NCI-H146 (cell line): ENCODE measurements around the gene SCAMP4.
A peak's percentile ranks its signal among the peaks of the same experiment; 100 is the strongest.
"Not testable (repeated sequence)": the region's sequence is repeated elsewhere in the genome, so short reads cannot be mapped to it uniquely, and the experiment has no call there.

Experiments
- DNase-seq: peaks from one replicate; lab custom pipeline; 2025; lab: John Stamatoyannopoulos, UW

The SCAMP4 gene

DNA sequence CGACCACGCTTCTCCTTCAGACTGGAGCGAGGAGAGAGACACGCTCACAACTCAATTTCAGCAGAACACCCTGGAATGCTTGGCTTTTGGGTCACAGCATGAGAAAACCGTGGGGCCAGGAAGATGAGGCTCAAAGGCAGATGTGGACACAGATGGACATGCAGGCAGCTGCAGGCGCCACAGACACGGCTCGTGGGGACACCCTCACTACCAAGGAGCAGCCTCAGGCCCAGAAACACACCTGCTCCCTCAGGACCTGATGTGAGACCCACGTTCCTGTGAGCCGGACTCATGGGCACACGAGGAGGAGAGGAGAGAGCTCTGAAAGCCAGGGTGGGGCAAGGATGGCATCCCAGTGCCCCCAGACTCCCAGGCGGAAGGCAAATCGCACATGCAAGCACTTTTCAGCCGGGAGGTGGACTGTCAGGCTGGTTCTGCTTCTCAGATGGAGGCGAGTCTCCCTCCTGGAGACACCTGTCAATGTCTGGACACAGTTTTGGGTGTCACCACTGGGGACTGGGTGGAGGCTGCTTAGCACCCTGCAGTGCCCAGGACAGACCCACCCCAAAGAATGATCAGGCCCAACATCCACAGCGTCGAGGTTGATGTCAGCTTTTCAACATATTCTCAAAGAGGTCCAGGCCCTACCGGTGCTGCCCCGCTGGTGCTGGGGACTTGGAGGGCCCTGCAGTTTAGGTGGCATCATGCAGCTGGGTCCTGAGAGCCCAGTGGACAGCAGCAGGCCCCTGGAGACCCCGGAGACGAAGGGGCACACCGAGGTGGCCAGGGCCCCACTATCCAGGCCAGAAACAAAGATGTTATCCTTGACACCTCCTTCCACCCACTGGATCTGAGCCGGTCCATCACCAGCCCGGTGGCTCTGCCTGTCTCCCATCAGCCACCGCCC is 22.2 kb upstream of the SCAMP4 start:
- DNase-seq: no peak

DNA sequence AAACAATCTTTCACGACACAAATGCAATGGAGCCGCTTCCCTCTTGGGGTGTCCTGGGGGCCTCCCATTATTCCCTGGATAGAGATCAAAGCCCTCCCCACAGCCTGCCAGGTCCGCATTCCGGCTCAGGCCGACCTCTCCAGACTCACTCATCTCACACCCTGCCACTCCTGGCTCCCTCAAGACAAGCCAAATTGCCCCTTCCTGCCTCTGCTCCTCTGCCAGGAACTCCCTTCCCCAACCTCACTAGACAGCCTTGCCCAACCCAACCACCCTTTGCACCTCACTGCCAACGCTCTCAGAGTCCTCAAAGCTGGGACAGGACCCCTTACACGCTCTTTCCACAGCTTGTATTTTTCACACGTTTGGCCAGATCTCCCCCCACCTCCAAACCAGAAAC is 21.4 kb upstream of the SCAMP4 start:
- no peak for DNase-seq

DNA sequence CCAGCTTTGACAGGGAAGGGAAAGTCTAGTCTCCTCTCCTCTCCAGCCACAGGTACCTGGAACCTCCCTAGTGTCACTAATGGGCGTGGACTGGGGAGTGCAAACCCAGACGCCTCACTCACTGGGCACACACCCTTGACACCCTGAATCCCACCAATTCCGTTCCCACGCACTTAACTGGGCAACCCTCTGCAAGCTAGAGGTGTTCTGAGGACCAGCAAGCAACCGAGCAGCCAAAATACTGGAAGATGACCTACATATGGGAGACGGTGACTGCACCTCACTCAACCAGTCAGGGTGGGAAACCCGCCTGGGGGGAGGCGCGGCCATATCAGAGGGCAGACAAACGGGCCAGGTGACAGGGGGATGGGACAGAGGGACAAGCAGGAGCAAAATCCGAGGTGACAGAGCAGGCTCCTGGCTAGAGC is 20.9 kb upstream of the SCAMP4 start:
- DNase-seq: no peak

DNA sequence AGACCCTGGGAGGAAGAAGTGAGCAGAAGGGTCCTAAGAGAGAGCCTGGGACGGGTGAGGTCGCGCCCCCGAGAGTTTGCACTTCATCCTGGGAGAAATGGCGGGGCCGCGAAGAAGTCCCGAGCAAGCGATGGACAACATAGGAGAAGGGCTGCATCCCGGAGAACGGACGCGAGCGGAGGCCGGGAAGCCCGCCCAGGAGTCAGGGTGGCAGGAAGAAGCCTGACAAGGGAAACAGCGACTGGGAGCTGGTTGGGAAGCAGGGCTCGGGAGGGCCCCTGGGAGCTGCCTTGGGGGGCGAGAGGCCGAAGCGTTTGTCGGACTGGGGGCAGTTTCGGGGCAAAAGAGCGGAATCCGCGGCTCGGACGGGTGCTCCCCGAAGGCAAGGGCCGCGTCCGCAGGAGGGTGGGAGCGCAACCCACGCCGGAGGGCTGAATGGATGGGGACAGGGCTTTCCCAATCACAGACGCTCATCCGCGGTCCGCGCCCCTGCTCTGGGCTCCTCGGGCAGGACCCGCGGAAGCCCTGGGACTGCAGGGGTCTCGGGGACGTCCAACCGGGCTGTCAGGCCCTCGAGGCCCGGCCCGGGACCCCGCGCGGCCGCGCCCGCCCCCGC is 20.4 kb upstream of the SCAMP4 start:
- DNase-seq: no peak

DNA sequence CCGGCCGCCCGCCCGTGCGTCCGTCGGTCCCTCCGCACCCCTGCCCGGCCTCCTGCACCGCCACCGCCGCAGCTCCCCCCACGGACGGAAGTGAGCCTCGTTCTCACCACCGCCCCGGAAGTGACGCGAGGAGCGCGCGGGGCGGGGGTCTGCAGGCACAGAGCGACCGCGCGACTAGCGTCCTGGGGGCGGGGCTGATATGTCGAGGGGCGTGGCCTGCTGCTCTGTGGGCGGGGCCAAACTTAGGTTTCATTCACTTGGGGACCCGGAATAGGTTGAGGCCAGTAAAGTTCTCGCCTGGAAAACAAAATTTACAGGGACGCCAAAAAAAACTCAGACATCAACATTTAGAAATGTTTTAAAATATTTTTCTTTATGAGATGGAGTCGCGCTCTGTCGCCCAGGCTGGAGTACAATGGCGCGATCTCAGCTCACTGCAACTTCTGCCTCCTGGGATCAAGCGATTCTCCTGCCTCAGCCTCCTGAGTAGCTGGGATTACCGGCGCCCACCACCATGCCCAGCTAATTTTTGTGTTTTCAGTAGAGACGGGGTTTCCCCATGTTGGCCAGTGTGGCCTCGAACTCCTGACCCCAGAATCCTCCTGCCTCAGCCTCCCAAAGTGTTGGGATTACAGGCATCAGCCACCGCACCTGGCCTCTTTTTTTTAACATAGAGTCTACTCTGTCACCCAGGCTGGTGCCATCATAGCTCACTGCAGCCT is 19.6 kb upstream of the SCAMP4 start, which contains the start of gene ABHD17A:
Gene ABHD17A, minus strand, starts transcription at position 99 of the 722 bp plus-strand sequence. CDS start 3,930 bp downstream, outside the sequence.
- peak; percentile 87 for DNase-seq

DNA sequence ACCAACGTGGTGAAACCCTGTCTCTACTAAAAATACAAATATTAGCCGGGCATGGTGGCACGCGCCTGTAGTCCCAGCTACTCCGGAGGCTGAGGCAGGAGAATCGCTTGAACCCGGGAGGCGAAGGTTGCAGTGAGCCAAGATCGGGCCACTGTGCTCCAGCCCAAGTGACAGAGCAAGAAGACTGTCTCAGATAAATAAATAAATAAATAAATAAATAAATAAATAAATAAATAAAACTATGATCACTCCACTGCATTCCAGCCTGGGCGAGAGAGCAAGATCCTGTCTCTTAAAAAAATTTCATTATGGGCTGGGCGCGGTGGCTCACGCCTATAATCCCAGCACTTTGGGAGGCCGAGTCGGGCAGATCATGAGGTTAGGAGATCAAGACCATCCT is 18.8 kb upstream of the SCAMP4 start:
- DNase-seq: not testable (repeated sequence)

DNA sequence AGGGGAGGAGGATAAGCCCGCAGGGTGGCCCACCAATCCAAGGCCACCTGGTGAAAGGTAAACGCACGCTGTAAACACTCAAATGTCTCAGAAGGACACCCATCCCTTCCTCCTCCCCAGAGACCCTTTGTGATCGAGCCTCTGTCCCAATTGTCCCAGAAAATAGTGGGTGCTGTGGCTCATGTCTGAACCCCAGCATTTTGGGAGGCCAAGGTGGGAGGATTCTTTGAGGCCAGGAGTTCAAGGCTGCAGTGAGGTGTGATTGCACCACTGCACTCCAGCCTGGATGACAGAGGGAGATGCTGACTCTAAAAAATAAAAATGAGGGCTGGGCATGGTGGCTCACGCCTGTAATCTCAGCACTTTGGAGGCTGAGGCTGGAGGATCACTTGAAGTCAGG is 16.8 kb upstream of the SCAMP4 start:
- no peak for DNase-seq

DNA sequence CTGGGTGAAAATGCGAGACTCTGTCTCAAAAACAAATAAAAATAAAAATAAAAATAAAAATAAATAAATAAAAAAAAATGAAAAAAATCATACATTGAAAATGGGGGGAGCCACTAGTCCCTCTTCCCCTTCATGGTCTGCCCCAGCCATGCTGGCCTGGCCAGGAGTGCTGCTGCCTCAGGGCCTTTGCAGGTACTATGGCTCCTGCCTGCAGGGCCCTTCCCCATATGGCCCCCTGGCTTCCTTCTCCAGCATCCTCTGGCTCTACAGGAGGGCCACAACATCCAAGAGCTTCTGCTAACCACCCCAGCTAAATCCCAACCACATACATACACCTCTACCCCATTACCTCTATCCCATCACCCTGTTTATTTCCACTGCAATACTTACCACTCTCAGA is 15.3 kb upstream of the SCAMP4 start:
- DNase-seq: no peak

DNA sequence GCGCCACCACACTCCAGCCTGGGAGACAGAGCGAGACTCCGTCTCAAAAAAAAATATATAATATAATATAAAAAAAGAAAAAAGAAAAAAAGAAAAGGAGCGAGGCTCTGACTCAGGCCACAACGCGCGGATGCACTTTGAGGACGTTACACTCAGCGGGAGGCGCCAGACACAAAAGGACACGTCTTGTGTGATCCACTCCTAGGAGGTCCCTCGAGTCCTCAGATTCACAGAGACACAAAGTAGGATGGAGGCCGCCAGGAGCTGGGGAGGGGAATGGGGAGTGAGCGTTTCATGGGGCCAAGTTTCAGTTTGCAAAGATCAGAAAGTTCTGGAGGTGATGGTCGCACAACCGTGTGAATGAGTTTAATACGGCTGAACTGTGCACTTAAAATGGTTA is 11.4 kb upstream of the SCAMP4 start:
- no peak for DNase-seq

DNA sequence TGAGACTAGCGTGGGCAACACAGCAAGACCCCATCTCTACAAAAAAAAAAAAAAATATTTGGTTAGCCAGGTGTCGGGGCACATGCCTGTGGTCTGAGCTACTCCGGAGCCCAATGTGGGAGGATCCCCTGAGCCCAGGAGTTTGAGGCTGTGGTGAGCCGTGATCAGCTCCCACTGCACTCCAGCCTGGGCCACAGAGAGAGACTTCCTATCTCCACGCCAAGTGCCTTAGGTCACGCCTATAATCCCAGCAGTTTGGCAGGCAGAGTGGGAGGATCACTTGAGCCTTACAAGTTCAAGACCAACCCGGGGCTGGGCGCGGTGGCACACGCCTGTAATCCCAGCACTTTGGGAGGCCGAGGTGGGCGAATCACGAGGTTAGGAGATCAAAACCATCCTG is 8.7 kb upstream of the SCAMP4 start:
- DNase-seq: no peak

DNA sequence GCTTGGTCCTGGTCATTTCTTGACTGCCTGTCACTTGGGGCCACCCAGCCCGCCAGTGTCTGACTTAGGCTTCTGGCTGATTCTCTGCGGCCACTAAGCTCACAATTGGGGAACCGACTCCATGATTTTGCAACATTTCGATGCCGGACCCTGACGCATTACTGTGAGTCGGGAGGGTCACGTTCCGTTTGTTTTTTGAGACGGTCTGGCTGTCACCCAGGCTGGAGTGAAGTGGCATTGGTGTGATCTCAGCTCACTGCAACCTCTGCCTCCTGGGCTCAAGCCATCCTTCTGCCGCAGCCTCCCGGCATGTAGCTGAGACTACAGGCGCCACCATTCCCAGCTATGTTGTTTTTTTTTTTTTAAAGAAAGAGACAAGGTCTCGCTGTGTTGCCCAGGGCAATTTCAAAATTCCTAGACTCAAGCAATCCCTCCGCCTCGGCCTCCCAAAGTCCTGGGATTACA is 3.2 kb upstream of the SCAMP4 start:
- no peak for DNase-seq

DNA sequence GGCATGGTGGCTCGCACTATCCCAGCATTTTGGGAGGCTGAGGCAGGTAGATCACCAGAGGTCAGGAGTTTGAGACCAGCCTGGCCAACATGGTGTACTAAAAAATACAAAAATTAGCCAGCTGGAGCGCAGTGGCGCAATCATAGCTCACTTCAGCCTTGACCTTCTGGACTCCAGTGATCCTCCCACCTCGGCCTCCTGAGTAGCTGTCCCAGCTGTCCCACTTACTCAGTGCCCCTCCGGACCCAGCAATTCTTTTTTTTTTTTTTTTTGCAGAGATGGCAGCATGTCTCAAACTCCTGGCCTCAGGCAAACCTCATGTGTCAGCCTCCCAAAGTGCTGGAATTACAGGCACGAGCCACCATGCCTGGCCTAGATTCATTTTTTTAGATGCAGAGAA is 2.3 kb upstream of the SCAMP4 start:
- no peak for DNase-seq

DNA sequence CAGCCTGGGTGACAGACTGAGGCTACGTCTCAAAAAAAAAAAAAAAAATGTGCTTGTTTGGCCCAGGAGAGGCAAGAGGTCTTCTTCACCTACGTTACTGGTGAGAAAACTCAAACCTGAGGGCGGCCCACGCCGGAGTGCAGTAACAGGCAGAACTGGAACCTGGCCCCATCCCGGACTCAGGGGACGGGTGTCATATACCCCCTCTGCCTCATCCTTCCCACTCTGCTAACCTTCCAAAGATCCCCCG is 414 bp upstream of the SCAMP4 start:
- DNase-seq: no peak

DNA sequence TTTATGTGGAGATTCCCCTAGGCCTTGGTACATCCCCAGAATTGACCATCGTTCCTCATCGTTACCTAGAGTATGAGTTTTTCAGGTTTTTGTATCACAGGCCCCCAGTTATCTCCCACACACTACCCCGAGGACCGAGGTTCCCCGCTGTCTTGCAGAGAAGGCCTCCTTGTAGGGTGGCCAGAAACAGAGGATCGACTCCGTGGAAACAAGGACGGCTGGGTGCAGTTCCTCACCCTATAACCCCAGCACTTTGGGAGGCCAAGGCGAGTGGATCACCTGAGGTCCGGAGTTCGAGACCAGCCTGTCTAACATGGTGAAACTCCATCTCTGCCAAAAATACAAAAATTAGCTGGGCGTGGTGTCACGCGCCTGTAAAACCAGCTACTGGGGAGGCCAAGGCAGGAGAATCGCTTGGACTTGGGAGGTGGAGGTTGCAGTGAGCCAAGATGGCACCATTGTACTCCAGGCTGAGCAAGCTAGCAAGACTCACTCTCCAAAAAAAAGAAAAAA is 720 bp downstream of the SCAMP4 start:
- no peak for DNase-seq

DNA sequence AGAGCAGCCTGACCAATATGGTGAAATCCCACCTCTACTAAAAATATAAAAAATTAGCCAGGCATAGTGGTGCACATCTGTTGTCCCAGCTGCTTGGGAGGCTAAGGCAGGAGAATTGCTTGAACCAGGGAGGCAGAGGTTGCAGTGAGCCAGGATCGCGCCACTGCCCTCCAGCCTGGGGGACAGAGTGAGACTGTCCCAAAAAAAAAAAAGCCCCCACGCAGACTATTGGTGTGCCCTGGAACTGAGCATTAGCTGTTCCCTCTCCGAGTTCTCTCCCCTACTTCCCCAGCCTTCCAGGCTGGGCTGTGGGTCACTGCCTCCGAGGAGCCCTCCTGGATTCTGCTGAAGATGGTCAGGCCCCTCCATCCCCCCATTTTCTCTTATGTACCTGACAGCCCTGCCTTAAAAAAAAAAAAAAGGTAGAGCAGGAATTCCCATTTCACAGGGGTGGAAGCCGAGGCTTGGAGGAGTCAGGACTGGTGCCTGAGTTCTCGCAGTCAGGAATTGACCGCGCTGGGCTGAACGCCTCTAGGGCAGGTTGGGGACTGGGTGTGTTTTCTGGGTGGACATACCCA is 1.9 kb downstream of the SCAMP4 start:
- DNase-seq: no peak

DNA sequence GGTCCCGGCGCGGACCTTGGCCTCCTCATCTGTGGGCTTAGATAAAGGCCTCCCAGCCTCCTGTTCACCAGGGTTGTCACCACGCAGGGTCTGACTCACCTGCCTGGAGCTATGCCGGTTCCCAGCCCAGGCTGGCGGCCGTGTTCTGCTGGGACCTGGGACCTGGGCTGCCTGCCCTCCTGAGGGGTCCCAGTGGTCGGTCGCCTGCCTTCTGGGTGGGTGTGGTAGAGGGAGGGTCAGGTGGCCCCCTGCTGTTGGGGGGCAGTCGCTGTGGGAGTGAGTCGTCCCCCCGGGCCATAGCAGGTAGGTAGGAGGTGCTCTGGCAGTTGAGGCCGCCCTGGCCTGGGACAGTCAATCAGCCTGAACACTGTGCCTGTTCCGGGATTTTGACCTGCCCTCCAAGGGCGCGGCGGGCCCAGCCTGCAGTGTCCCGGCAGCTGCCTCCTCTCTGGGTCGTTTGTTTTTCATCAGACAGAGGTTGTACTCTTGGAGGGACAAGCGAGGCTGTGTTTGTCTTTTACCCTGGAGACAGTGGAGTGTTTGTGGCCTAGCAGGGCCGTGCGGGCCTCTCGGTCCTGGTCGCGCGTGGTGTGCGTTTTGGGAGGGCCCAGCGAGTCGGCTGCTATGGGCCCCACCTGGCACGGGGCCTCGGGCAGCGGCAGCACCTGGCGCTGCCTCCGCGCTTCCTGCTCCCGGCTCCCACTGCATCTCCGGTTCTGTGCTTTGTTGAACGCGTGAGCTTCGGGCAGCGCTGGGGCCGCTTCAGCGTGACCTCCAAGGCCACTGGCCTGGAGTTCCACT is 2.6 kb downstream of the SCAMP4 start:
- no peak for DNase-seq

DNA sequence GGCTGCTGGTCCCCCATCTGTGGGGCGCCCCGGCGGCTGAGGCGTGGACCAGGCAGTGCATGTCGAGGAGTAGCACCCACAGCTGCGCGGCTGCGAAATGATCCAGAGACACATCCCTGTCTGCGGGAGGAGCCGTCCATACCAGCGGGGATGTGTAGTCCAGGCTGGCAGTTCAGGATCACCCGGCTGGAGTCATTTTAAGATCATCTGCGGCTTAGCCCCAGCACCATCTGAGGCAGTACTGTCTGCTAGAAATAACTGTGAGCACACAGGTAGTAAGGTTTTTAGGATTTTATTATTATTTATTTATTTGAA is 3.1 kb downstream of the SCAMP4 start:
- no peak for DNase-seq

DNA sequence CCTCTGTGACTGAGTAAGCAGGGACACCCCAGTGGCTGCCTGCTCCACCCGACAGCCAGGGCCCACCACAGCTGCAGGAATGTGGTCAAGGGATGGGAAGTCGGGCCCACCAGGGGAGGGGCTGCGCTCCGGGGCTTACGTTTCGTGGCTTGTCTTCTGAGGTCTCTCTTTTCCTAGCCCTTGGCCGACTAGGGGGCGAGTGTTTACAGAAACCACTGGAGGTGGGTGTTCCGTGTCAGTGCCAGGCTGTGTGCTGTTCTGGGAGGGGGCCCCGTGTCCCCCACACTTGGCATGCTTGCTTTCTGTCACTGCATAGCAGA is 4.5 kb downstream of the SCAMP4 start:
- no peak for DNase-seq

DNA sequence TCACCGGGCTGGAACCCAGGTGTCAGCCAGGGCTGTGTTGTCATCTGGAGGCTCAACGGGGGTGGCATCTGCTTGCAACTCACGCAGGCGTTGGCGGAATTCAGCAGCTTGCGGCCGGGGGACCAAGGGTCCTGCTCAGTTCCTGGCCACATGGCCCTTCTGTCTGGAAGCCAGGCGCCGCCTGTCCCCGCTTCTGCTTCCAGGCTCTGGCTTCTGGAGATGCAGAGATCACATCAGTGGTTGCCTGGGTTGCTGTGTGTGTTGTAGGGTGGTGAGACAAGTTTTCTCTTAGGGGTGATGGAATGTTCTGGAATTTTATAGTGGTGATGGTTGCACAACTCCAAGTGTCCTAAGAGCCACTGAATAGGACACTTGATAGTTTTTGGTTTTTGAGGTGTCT is 5.0 kb downstream of the SCAMP4 start:
- no peak for DNase-seq

DNA sequence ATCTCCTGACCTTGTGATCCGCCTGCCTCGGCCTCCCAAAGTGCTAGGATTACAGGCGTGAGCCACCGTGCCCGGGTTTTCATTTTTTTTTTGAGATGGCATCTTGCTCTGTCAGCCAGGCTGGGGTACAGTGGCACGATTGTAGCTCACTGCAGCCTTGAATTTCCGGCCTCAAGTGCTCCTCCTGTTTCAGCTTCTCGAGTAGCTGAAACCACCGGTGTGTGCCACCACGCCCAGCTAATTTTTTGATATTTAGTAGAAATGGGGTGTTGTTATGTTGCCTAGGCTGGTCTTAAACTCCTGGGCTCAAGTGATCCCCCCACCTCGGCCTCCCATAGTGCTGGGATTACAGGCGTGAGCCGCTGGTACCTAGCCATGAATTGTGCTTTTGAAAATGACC is 5.9 kb downstream of the SCAMP4 start:
- DNase-seq: no peak

DNA sequence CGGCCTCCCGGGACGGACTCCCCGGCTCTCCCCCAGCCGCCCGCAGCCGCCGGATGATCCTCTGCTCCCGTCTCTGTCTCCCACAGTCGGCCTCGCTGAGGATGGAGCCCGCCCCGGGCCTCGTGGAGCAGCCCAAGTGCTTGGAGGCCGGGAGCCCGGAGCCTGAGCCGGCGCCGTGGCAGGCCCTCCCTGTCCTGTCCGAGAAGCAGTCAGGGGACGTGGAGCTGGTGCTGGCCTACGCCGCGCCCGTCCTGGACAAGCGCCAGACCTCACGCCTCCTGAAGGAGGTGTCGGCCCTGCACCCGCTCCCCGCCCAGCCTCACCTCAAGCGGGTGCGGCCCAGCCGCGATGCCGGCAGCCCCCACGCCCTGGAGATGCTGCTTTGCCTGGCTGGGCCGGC is 6.8 kb downstream of the SCAMP4 start:
- no peak for DNase-seq
